Kidney epithelial cell (primary cell): ENCODE results near the gene NDUFV2. TPM values are rescaled to one million over a fixed set of nuclear protein-coding genes. Genes with fewer than 3 reads are reported as not detected.

Source experiments
- DNase-seq: peaks from one replicate; pipeline ENCODE4 v3.0.0-alpha.2; 2010; ENCODE audit warnings: low read depth
- H3K27me3 ChIP-seq: 2 replicates; pipeline ENCODE4 v1.6.0; 2011; ENCODE audit warnings: low read length; ENCODE audit not compliant: control insufficient read depth, insufficient read depth
- H3K36me3 ChIP-seq: 2 replicates; pipeline ENCODE4 v1.5.1; 2011; ENCODE audit warnings: low read length; ENCODE audit not compliant: control insufficient read depth, insufficient read depth
- H3K4me3 ChIP-seq: 2 replicates; pipeline ENCODE4 v1.5.1; 2011; ENCODE audit warnings: low read depth, mild to moderate bottlenecking, control low read depth, low read length
- CTCF ChIP-seq: IDR thresholded peaks from 2 replicates; pipeline ENCODE4 v1.5.1; 2011; ENCODE audit warnings: mild to moderate bottlenecking, moderate library complexity, low read length, control low read depth, inconsistent platforms; ENCODE audit not compliant: insufficient read depth, poor library complexity, severe bottlenecking
- total RNA-seq: library from RNA; depleted of rRNA; stranded (reverse); fragments of >200 nt; gene quantifications from 2 replicates; pipeline ENCODE4 v1.2.3, GENCODE V29; 2015

NDUFV2 gene
- total RNA-seq, 1 donor from 2014 or later, result 93.3 TPM

DNA sequence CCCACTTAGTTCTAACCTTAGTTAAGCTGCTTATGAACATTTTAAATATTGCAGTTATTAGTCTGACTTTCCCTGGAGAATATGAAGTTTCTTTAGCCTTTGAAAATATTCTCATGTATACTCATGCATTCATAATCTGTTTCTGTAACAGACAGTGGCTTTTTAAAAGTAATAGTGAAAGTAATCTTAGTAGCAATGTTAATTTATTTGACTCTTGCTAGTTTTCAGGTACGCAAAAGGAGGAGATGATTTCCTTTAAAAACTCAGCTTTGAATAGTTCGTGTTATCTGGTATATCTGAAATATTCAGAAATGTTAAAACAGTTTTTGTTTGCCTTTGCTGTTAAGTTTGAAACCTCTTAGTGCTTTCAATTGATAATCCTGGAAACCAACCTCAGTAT is 37.9 kb downstream of the NDUFV2 start:
- Histone ChIP-seq H3K4me3 (no peak overlapping the region), H3K36me3 (no peaks in the 10 kb centered on the region), H3K27me3 (no peaks in the 10 kb centered on the region)
- no peak for DNase-seq
- no peak for TF ChIP-seq CTCF

GRCh38 chr18:9140984-9141383 is 38.5 kb downstream of the NDUFV2 start:
- Histone ChIP-seq H3K36me3 (no peaks in the 10 kb centered on the region), H3K27me3 (no peaks in the 10 kb centered on the region), H3K4me3 (no peak overlapping the region)
- no peak for TF ChIP-seq CTCF
- no peak for DNase-seq

GRCh38 chr18:9146224-9146623 is 43.7 kb downstream of the NDUFV2 start:
- no peak for DNase-seq
- no peaks in the 10 kb centered on the region for H3K36me3 ChIP-seq
- H3K27me3 ChIP-seq, result no peaks in the 10 kb centered on the region
- no peak overlapping the region for H3K4me3 ChIP-seq
- TF ChIP-seq CTCF, result no peak

GRCh38 chr18:9147440-9148202 is 45.1 kb downstream of the NDUFV2 start:
- Histone ChIP-seq H3K27me3 (no peaks in the 10 kb centered on the region), H3K4me3 (no peak overlapping the region), H3K36me3 (no peaks in the 10 kb centered on the region)
- TF ChIP-seq CTCF, result peak; percentile 75
- peak; percentile 39 for DNase-seq

DNA sequence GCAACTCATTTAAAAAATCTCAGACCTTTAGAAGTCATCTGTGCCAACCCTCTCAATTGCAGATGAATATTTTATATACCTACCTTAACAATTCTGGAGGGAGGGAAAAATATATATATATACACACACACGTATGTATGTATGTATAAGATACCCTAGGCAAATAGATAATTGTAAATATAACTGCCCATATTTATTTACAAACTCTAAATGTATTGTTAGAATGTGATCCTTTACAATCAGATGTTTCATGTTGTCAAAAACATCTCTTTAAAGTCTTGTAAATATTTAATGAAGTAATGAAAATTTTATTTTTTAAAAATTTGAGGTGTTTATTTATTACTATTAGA is 45.7 kb downstream of the NDUFV2 start:
- no peaks in the 10 kb centered on the region for H3K27me3 ChIP-seq
- no peak overlapping the region for H3K4me3 ChIP-seq
- DNase-seq, result no peak
- TF ChIP-seq CTCF, result no peak
- H3K36me3 ChIP-seq, result no peaks in the 10 kb centered on the region

DNA sequence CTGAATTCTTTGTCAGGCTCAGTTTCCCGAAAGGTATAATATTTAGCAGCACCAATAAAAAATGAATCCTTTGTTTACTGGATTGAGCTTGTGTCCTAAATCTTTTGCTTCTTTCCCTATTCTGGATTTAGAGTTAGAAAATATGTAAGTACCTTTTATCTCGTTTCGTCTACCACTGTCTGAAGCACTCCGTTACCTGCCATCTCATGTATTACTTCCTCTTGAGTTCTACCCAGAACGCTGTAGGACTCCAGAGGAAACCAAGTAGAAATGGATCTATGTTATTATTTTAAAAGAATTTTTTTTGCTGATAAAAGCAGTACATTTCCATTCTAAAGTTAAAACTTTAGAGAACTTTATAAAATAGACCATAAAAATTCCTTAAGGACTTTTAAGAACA is 47.6 kb downstream of the NDUFV2 start:
- Histone ChIP-seq H3K4me3 (no peak overlapping the region), H3K27me3 (no peaks in the 10 kb centered on the region), H3K36me3 (no peaks in the 10 kb centered on the region)
- no peak for DNase-seq
- no peak for TF ChIP-seq CTCF
